SK-N-MC (cell line): Measurements from ENCODE around the gene TTC39A.

ENCODE experiments used
- EZH2 ChIP-seq: fragments of 200-600 bp; sonication (generic); IDR thresholded peaks from one replicate; pipeline ENCODE4 v1.6.1; 2017; ENCODE audit warnings: antibody characterized with exemption
- FOXP2 ChIP-seq: optimal IDR thresholded peaks from 2 replicates; pipeline ENCODE3; 2011; ENCODE audit warnings: mild to moderate bottlenecking, moderate library complexity; ENCODE audit not compliant: insufficient read depth; ENCODE audit errors: extremely low read length, control extremely low read depth
- POLR2AphosphoS5 ChIP-seq: IDR thresholded peaks from 2 replicates; pipeline ENCODE4 v1.6.1; 2012; ENCODE audit warnings: mild to moderate bottlenecking, low read depth, low read length, borderline replicate concordance

- TF ChIP-seq EZH2, result no peak
- TF ChIP-seq POLR2AphosphoS5, result no peak
- no peak for TF ChIP-seq FOXP2
Observed at GRCh38 chr1:51354416-51354815, 24.1 kb upstream of the TTC39A start.
